OCI-LY1 (cell line): Measurements from ENCODE around the gene MTERF4.

ENCODE experiments used
- H2AFZ ChIP-seq: fragments of 200-600 bp; sonication (generic), shearing (Covaris generic); 2 replicates; pipeline ENCODE4 v1.6.0; 2014; ENCODE audit warnings: antibody characterized with exemption, mild to moderate bottlenecking, low read length
- H3F3A ChIP-seq: fragments of 200-600 bp; sonication (generic), shearing (Covaris generic); 2 replicates; pipeline ENCODE4 v1.6.0; 2014; ENCODE audit warnings: mild to moderate bottlenecking, antibody characterized with exemption, low read length, moderate library complexity; ENCODE audit not compliant: insufficient read depth
- H3K27ac ChIP-seq: fragments of 200-600 bp; sonication (generic); 2 replicates; pipeline ENCODE4 v1.5.1; 2014; ENCODE audit warnings: low read length, mixed run types, mild to moderate bottlenecking, low read depth; ENCODE audit not compliant: poor library complexity, severe bottlenecking
- H3K27me3 ChIP-seq: fragments of 200-600 bp; sonication (generic); 2 replicates; pipeline ENCODE4 v1.6.0; 2014; ENCODE audit warnings: antibody characterized with exemption, mild to moderate bottlenecking, low read length, moderate library complexity; ENCODE audit not compliant: insufficient read depth
- H3K36me3 ChIP-seq: fragments of 200-600 bp; sonication (generic); 2 replicates; pipeline ENCODE4 v1.6.1; 2014; ENCODE audit warnings: mild to moderate bottlenecking, antibody characterized with exemption, low read length, moderate library complexity, mixed read lengths; ENCODE audit not compliant: insufficient read depth
- H3K4me1 ChIP-seq: fragments of 200-600 bp; sonication (generic); 2 replicates; pipeline ENCODE4 v1.5.1; 2014; ENCODE audit warnings: mild to moderate bottlenecking, low read length, moderate library complexity; ENCODE audit not compliant: insufficient read depth, severe bottlenecking
- H3K4me2 ChIP-seq: fragments of 200-600 bp; sonication (generic), shearing (Covaris generic); 2 replicates; pipeline ENCODE4 v1.6.1; 2014; ENCODE audit warnings: low read length
- H3K4me3 ChIP-seq: fragments of 200-600 bp; sonication (generic); 2 replicates; pipeline ENCODE4 v1.5.1; 2014; ENCODE audit warnings: low read length, low read depth, mild to moderate bottlenecking, mixed read lengths; ENCODE audit not compliant: poor library complexity, severe bottlenecking
- H3K79me2 ChIP-seq: fragments of 200-600 bp; shearing (Covaris generic); 2 replicates; pipeline ENCODE4 v1.6.1; 2016; ENCODE audit warnings: mixed run types, low read length, mixed read lengths; ENCODE audit not compliant: insufficient read depth
- H3K9ac ChIP-seq: fragments of 200-600 bp; sonication (generic), shearing (Covaris generic); 2 replicates; pipeline ENCODE4 v1.6.1; 2014; ENCODE audit warnings: mild to moderate bottlenecking, low read length, mixed read lengths
- H3K9me2 ChIP-seq: fragments of 200-600 bp; sonication (generic), shearing (Covaris generic); 2 replicates; pipeline ENCODE4 v1.6.1; 2014; ENCODE audit warnings: low read depth, mild to moderate bottlenecking, low read length, mixed read lengths
- H3K9me3 ChIP-seq: fragments of 200-600 bp; shearing (Covaris generic); 2 replicates; pipeline ENCODE4 v1.6.1; 2014; ENCODE audit warnings: low read length, mixed read lengths
- H4K20me1 ChIP-seq: fragments of 200-600 bp; sonication (generic), shearing (Covaris generic); 2 replicates; pipeline ENCODE4 v1.6.0; 2016; ENCODE audit warnings: mild to moderate bottlenecking, low read length; ENCODE audit not compliant: insufficient read depth
- CTCF ChIP-seq: fragments of 200-600 bp; sonication (generic), shearing (Covaris generic); IDR thresholded peaks from 2 replicates; pipeline ENCODE4 v1.5.1; 2017; ENCODE audit warnings: mild to moderate bottlenecking, antibody characterized with exemption, low read length, moderate library complexity, mixed read lengths
- EZH2 ChIP-seq: fragments of 200-600 bp; sonication (generic), shearing (Covaris generic); IDR thresholded peaks from 2 replicates; pipeline ENCODE4 v1.8.0; 2017; ENCODE audit warnings: borderline replicate concordance, mixed run types, mild to moderate bottlenecking, antibody characterized with exemption, low read length, moderate library complexity, mixed read lengths

The MTERF4 gene

GRCh38 chr2:241062389-241063092, 39.5 kb downstream of the MTERF4 start:
- Histone ChIP-seq H4K20me1 (no peaks in the 10 kb centered on the region), H3F3A (0 out of 2 replicates have a peak, but pooled peaks cover 4% of the 10 kb centered on the region), H3K4me3 (no peak overlapping the region), H3K9me2 (no peaks in the 10 kb centered on the region), H3K27ac (no peak overlapping the region), H3K9ac (no peak overlapping the region), H3K27me3 (no peaks in the 10 kb centered on the region), H3K36me3 (no peaks in the 10 kb centered on the region), H3K4me1 (no peaks in the 10 kb centered on the region), H3K9me3 (no peaks in the 10 kb centered on the region), H3K4me2 (no peak overlapping the region), H3K79me2 (no peaks in the 10 kb centered on the region), H2AFZ (no peak overlapping the region)
- TF ChIP-seq EZH2 (no peak), CTCF (no peak)

DNA sequence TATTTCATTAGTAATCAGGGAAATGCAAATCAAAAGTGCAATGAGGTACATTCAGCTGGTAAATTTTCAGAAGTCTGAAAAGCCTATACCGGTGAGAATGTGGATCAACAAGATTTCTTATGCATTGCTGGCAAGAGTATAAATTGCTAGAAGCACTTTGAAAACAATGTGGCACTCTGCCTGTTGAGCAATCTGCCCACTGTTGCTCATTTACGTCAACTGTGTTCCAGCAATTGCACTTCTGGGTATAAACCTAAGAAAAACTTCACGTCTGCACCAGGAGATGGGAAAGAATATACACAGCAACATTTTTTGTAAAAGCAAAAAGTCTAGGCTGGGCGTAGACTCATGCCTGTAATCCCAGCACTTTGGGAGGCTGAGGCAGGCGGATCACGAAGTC, 40.8 kb downstream of the MTERF4 start:
- TF ChIP-seq CTCF, result no peak
- no peak for TF ChIP-seq EZH2
- H3F3A ChIP-seq, result 0 out of 2 replicates have a peak, but pooled peaks cover 4% of the 10 kb centered on the region
- H4K20me1 ChIP-seq, result no peaks in the 10 kb centered on the region
- H3K4me3 ChIP-seq, result no peak overlapping the region
- no peaks in the 10 kb centered on the region for H3K9me3 ChIP-seq
- no peaks in the 10 kb centered on the region for H3K36me3 ChIP-seq
- no peak overlapping the region for H3K4me2 ChIP-seq
- no peak overlapping the region for H3K27ac ChIP-seq
- no peaks in the 10 kb centered on the region for H3K79me2 ChIP-seq
- no peaks in the 10 kb centered on the region for H3K9me2 ChIP-seq
- H3K27me3 ChIP-seq, result no peaks in the 10 kb centered on the region
- H3K9ac ChIP-seq, result no peak overlapping the region
- H3K4me1 ChIP-seq, result no peaks in the 10 kb centered on the region
- H2AFZ ChIP-seq, result no peak overlapping the region

GRCh38 chr2:241053576-241054251, 48.4 kb downstream of the MTERF4 start:
- H3F3A ChIP-seq, result no peaks in the 10 kb centered on the region
- no peaks in the 10 kb centered on the region for H3K4me1 ChIP-seq
- no peaks in the 10 kb centered on the region for H3K79me2 ChIP-seq
- no peaks in the 10 kb centered on the region for H3K9me3 ChIP-seq
- H3K9ac ChIP-seq, result no peak overlapping the region
- H3K9me2 ChIP-seq, result no peaks in the 10 kb centered on the region
- no peaks in the 10 kb centered on the region for H3K36me3 ChIP-seq
- TF ChIP-seq EZH2 (no peak), CTCF (no peak)
- no peak overlapping the region for H3K4me3 ChIP-seq
- H4K20me1 ChIP-seq, result no peaks in the 10 kb centered on the region
- H3K27me3 ChIP-seq, result no peaks in the 10 kb centered on the region
- no peak overlapping the region for H3K27ac ChIP-seq
- no peak overlapping the region for H3K4me2 ChIP-seq
- H2AFZ ChIP-seq, result no peak overlapping the region
